ENCODE results near the gene DYNC1LI2.
"Not testable (repeated sequence)": the region's sequence is repeated elsewhere in the genome, so short reads cannot be mapped to it uniquely, and the experiment has no call there.

The DYNC1LI2 gene

GRCh38 chr16:66751303-66751991 lies at the start of gene DYNC1LI2:
Gene DYNC1LI2 (minus strand): TSS chr16:66751609. CDS start chr16:66751591, 18 bp downstream.
- DNase-seq: peak; percentile 29

GRCh38 chr16:66800856-66801255 lies 49.4 kb upstream of the DYNC1LI2 start:
- DNase-seq: no peak

GRCh38 chr16:66798161-66798560 lies 46.8 kb upstream of the DYNC1LI2 start:
- DNase-seq: no peak

- DNase-seq: not testable (repeated sequence)
Observed at GRCh38 chr16:66793984-66794383, 42.6 kb upstream of the DYNC1LI2 start.

GRCh38 chr16:66790130-66790733 lies 38.8 kb upstream of the DYNC1LI2 start:
- DNase-seq: no peak

GRCh38 chr16:66787427-66787826 lies 36.0 kb upstream of the DYNC1LI2 start:
- DNase-seq: no peak

GRCh38 chr16:66786551-66786950 lies 35.1 kb upstream of the DYNC1LI2 start:
- no peak for DNase-seq

GRCh38 chr16:66776457-66776856 lies 25.0 kb upstream of the DYNC1LI2 start:
- DNase-seq: no peak

- no peak for DNase-seq
Observed at GRCh38 chr16:66774981-66775380, 23.6 kb upstream of the DYNC1LI2 start.

- DNase-seq: no peak
Observed at GRCh38 chr16:66758086-66758485, 6.7 kb upstream of the DYNC1LI2 start.

GRCh38 chr16:66754819-66755218 lies 3.4 kb upstream of the DYNC1LI2 start:
- DNase-seq: no peak

GRCh38 chr16:66754211-66754610 lies 2.8 kb upstream of the DYNC1LI2 start:
- DNase-seq: no peak

- no peak for DNase-seq
Observed at GRCh38 chr16:66752958-66753357, 1.5 kb upstream of the DYNC1LI2 start.

- no peak for DNase-seq
Observed at GRCh38 chr16:66752379-66752778, 970 bp upstream of the DYNC1LI2 start.

- no peak for DNase-seq
Observed at GRCh38 chr16:66751992-66752322, 548 bp upstream of the DYNC1LI2 start.

GRCh38 chr16:66751053-66751302 lies 431 bp downstream of the DYNC1LI2 start:
- DNase-seq: no peak

- no peak for DNase-seq
Observed at GRCh38 chr16:66750279-66751052, 943 bp downstream of the DYNC1LI2 start.

- DNase-seq: no peak
Observed at GRCh38 chr16:66746682-66747081, 4.7 kb downstream of the DYNC1LI2 start.

GRCh38 chr16:66746048-66746447 lies 5.4 kb downstream of the DYNC1LI2 start:
- no peak for DNase-seq

GRCh38 chr16:66741950-66742808 lies 9.2 kb downstream of the DYNC1LI2 start:
- no peak for DNase-seq

- no peak for DNase-seq
Observed at GRCh38 chr16:66741169-66741900, 10.1 kb downstream of the DYNC1LI2 start.

- no peak for DNase-seq
Observed at GRCh38 chr16:66740533-66740932, 10.9 kb downstream of the DYNC1LI2 start.

GRCh38 chr16:66740010-66740409 lies 11.4 kb downstream of the DYNC1LI2 start:
- DNase-seq: no peak

Data from NCI-H774 (cell line).